Measurements from ENCODE around the gene LYRM7.
"Not testable (repeated sequence)": the region's sequence is repeated elsewhere in the genome, so short reads cannot be mapped to it uniquely, and the experiment has no call there.

GRCh38 chr5:131138406-131138805 is 32.3 kb upstream of the LYRM7 start:
- not testable (repeated sequence) for TF ChIP-seq ZNF274 (IDR thresholded peaks at IDR 0.05; ENCODE audit: low read depth, low read length); YY1 (IDR thresholded peaks at IDR 0.05; ENCODE audit: insufficient read depth, insufficient read length)

Measured in NT2/D1 (cell line).